GM19438 (cell line): ENCODE measurements around the gene GGT1.
A peak's percentile ranks its signal among the peaks of the same experiment; 100 is the strongest.
"Not testable (repeated sequence)": the region's sequence is repeated elsewhere in the genome, so short reads cannot be mapped to it uniquely, and the experiment has no call there.

ENCODE experiments used
- ATAC-seq: cut with Tn5 transposase; IDR thresholded peaks from one replicate; pipeline ENCODE4 v1.9.1; 2021; ENCODE audit warnings: low read depth; ENCODE audit not compliant: unreplicated experiment

Gene GGT1

GRCh38 chr22:24583221-24584165 lies 19.5 kb upstream of the GGT1 start:
- ATAC-seq: no peak

GRCh38 chr22:24584166-24584790 lies 18.7 kb upstream of the GGT1 start:
- ATAC-seq: no peak

- ATAC-seq: no peak
Measured at GRCh38 chr22:24584871-24585411, 18.1 kb upstream of the GGT1 start.

- no peak for ATAC-seq
Measured at GRCh38 chr22:24585461-24585860, 17.5 kb upstream of the GGT1 start.

GRCh38 chr22:24585927-24586546 lies 17.0 kb upstream of the GGT1 start:
- ATAC-seq: no peak

- no peak for ATAC-seq
Measured at GRCh38 chr22:24587251-24587650, 15.7 kb upstream of the GGT1 start.

GRCh38 chr22:24587948-24588347 lies 15.0 kb upstream of the GGT1 start:
- no peak for ATAC-seq

- no peak for ATAC-seq
Measured at GRCh38 chr22:24588381-24588756, 14.6 kb upstream of the GGT1 start.

- no peak for ATAC-seq
Measured at GRCh38 chr22:24588757-24589481, 14.1 kb upstream of the GGT1 start.

GRCh38 chr22:24589518-24590030 lies 13.4 kb upstream of the GGT1 start:
- ATAC-seq: no peak

GRCh38 chr22:24590596-24591173 lies 12.3 kb upstream of the GGT1 start:
- ATAC-seq: no peak

- no peak for ATAC-seq
Measured at GRCh38 chr22:24591286-24591830, 11.6 kb upstream of the GGT1 start.

GRCh38 chr22:24592058-24592850 lies 10.7 kb upstream of the GGT1 start:
- ATAC-seq: no peak

- ATAC-seq: peak; percentile 92
Measured at GRCh38 chr22:24592851-24593558, 10.0 kb upstream of the GGT1 start, which contains the start of gene LRRC75B. Gene LRRC75B (minus strand): TSS chr22:24593073. CDS start chr22:24593039, 34 bp downstream.

GRCh38 chr22:24593559-24593835 lies 9.5 kb upstream of the GGT1 start:
- not testable (repeated sequence) for ATAC-seq

GRCh38 chr22:24593836-24594568 lies 9.0 kb upstream of the GGT1 start:
- ATAC-seq: no peak

GRCh38 chr22:24594569-24595120 lies 8.3 kb upstream of the GGT1 start:
- ATAC-seq: no peak
